Astrocyte (in vitro differentiated cells and primary cell): Measurements from ENCODE around the gene NCAM1. TPM values are rescaled to one million over a fixed set of nuclear protein-coding genes. Genes with fewer than 3 reads are reported as not detected.

ENCODE experiments used
- DNase-seq: peaks from one replicate; pipeline ENCODE4 v3.0.0-alpha.2; 2010; ENCODE audit warnings: low read depth
- FAIRE-seq: peaks from 2 replicates; lab custom pipeline; 2011; peaks lifted over from hg19 to GRCh38; lab: Jason Lieb, UNC
- H2AFZ ChIP-seq: 2 replicates; pipeline ENCODE4 v1.6.0; 2012; ENCODE audit warnings: low read depth, low read length, inconsistent platforms
- H3K27ac ChIP-seq: 2 replicates; pipeline ENCODE4 v1.5.1; 2011; ENCODE audit warnings: low read depth, low read length, inconsistent platforms
- H3K27me3 ChIP-seq: 2 replicates; pipeline ENCODE4 v1.6.0; 2011; ENCODE audit warnings: low read length, inconsistent platforms; ENCODE audit not compliant: insufficient read depth
- H3K36me3 ChIP-seq: 2 replicates; pipeline ENCODE4 v1.5.1; 2011; ENCODE audit warnings: low read length, inconsistent platforms; ENCODE audit not compliant: insufficient read depth
- H3K4me1 ChIP-seq: 2 replicates; pipeline ENCODE4 v1.5.1; 2011; ENCODE audit warnings: low read length, inconsistent platforms; ENCODE audit not compliant: insufficient read depth
- H3K4me2 ChIP-seq: 2 replicates; pipeline ENCODE4 v1.6.0; 2012; ENCODE audit warnings: low read length, inconsistent platforms
- H3K4me3 ChIP-seq: 2 replicates; pipeline ENCODE4 v1.5.1; 2011; ENCODE audit warnings: low read depth, mild to moderate bottlenecking, low read length, inconsistent platforms; ENCODE audit not compliant: insufficient read depth
- H3K79me2 ChIP-seq: 2 replicates; pipeline ENCODE4 v1.6.0; 2012; ENCODE audit warnings: mild to moderate bottlenecking, low read length, inconsistent platforms; ENCODE audit not compliant: insufficient read depth
- H3K9ac ChIP-seq: 2 replicates; pipeline ENCODE4 v1.6.0; 2012; ENCODE audit warnings: mild to moderate bottlenecking, low read length, inconsistent platforms
- H3K9me3 ChIP-seq: 2 replicates; pipeline ENCODE4 v1.5.1; 2012; ENCODE audit warnings: low read depth, mild to moderate bottlenecking, low read length, inconsistent platforms; ENCODE audit not compliant: insufficient read depth
- H4K20me1 ChIP-seq: 2 replicates; pipeline ENCODE4 v1.6.0; 2012; ENCODE audit warnings: low read length, inconsistent platforms; ENCODE audit not compliant: insufficient read depth
- H3K27ac Mint-ChIP-seq: one replicate; pipeline ENCODE4 v1.8.0; 2021; ENCODE audit warnings: mild to moderate bottlenecking, mixed read lengths; ENCODE audit not compliant: unreplicated experiment
- H3K27me3 Mint-ChIP-seq: one replicate; pipeline ENCODE4 v1.8.0; 2021; ENCODE audit warnings: low read depth, mixed read lengths; ENCODE audit not compliant: unreplicated experiment
- H3K36me3 Mint-ChIP-seq: one replicate; pipeline ENCODE4 v1.8.0; 2021; ENCODE audit warnings: low read depth, mixed read lengths; ENCODE audit not compliant: unreplicated experiment
- H3K4me1 Mint-ChIP-seq: one replicate; pipeline ENCODE4 v1.8.0; 2021; ENCODE audit warnings: low read depth, mixed read lengths; ENCODE audit not compliant: unreplicated experiment
- H3K4me3 Mint-ChIP-seq: one replicate; pipeline ENCODE4 v1.8.0; 2021; ENCODE audit warnings: mild to moderate bottlenecking, moderate library complexity, mixed read lengths; ENCODE audit not compliant: unreplicated experiment
- H3K9me3 Mint-ChIP-seq: one replicate; pipeline ENCODE4 v1.8.0; 2021; ENCODE audit warnings: mild to moderate bottlenecking, mixed read lengths; ENCODE audit not compliant: unreplicated experiment
- CTCF ChIP-seq: IDR thresholded peaks from 2 replicates; pipeline ENCODE4 v1.5.1; 2011; ENCODE audit warnings: low read depth, mild to moderate bottlenecking, inconsistent platforms, low read length, moderate library complexity; ENCODE audit not compliant: insufficient read depth
- EZH2 ChIP-seq: IDR thresholded peaks from 2 replicates; pipeline ENCODE4 v1.6.1; 2012; ENCODE audit warnings: mild to moderate bottlenecking, low read length, inconsistent platforms; ENCODE audit not compliant: insufficient read depth
- total RNA-seq: library from RNA; stranded (reverse); gene quantifications from 2 replicates; pipeline ENCODE4 v1.2.1, GENCODE V29; 2021

The NCAM1 gene
- total RNA-seq, 1 donor from 2014 or later: 17.4 TPM

GRCh38 chr11:112989198-112989597 is 28.0 kb downstream of the NCAM1 start:
- Histone ChIP-seq H3K27me3 (no peaks in the 10 kb centered on the region), H3K9ac (no peak overlapping the region), H2AFZ (no peak overlapping the region), H3K27ac (no peak overlapping the region), H4K20me1 (no peaks in the 10 kb centered on the region), H3K4me3 (no peak overlapping the region), H3K36me3 (no peaks in the 10 kb centered on the region), H3K79me2 (no peaks in the 10 kb centered on the region), H3K4me1 (no peaks in the 10 kb centered on the region), H3K9me3 (no peaks in the 10 kb centered on the region), H3K4me2 (no peak overlapping the region)
- no peak overlapping the region for H3K4me3 Mint-ChIP-seq
- no peak for DNase-seq
- no peaks in the 10 kb centered on the region for H3K36me3 Mint-ChIP-seq
- peaks cover 10% of the 10 kb centered on the region for H3K9me3 Mint-ChIP-seq
- H3K27ac Mint-ChIP-seq: no peak overlapping the region
- TF ChIP-seq EZH2 (no peak), CTCF (no peak)
- no peaks in the 10 kb centered on the region for H3K27me3 Mint-ChIP-seq
- FAIRE-seq: no peak
- no peaks in the 10 kb centered on the region for H3K4me1 Mint-ChIP-seq

GRCh38 chr11:112993808-112994207 is 32.6 kb downstream of the NCAM1 start:
- Histone ChIP-seq H3K27ac (no peak overlapping the region), H3K79me2 (no peaks in the 10 kb centered on the region), H3K4me3 (no peak overlapping the region), H4K20me1 (no peaks in the 10 kb centered on the region), H3K36me3 (no peaks in the 10 kb centered on the region), H2AFZ (no peak overlapping the region), H3K9ac (no peak overlapping the region), H3K4me2 (no peak overlapping the region), H3K27me3 (no peaks in the 10 kb centered on the region), H3K4me1 (no peaks in the 10 kb centered on the region), H3K9me3 (no peaks in the 10 kb centered on the region)
- no peaks in the 10 kb centered on the region for H3K27me3 Mint-ChIP-seq
- TF ChIP-seq CTCF (no peak), EZH2 (no peak)
- no peak overlapping the region for H3K27ac Mint-ChIP-seq
- FAIRE-seq (no peak), DNase-seq (no peak)
- peaks cover 4% of the 10 kb centered on the region for H3K9me3 Mint-ChIP-seq
- H3K4me1 Mint-ChIP-seq: peaks cover 2% of the 10 kb centered on the region
- no peak overlapping the region for H3K4me3 Mint-ChIP-seq
- no peaks in the 10 kb centered on the region for H3K36me3 Mint-ChIP-seq

GRCh38 chr11:112995423-112996090 is 34.3 kb downstream of the NCAM1 start:
- Histone ChIP-seq H3K9me3 (no peaks in the 10 kb centered on the region), H3K4me1 (no peaks in the 10 kb centered on the region), H2AFZ (no peak overlapping the region), H3K4me3 (no peak overlapping the region), H3K27me3 (no peaks in the 10 kb centered on the region), H3K27ac (no peak overlapping the region), H3K79me2 (no peaks in the 10 kb centered on the region), H4K20me1 (no peaks in the 10 kb centered on the region), H3K36me3 (no peaks in the 10 kb centered on the region), H3K9ac (no peak overlapping the region), H3K4me2 (no peak overlapping the region)
- DNase-seq: no peak
- no peaks in the 10 kb centered on the region for H3K27me3 Mint-ChIP-seq
- no peaks in the 10 kb centered on the region for H3K36me3 Mint-ChIP-seq
- no peak for FAIRE-seq
- H3K27ac Mint-ChIP-seq: no peak overlapping the region
- no peaks in the 10 kb centered on the region for H3K9me3 Mint-ChIP-seq
- no peak overlapping the region for H3K4me3 Mint-ChIP-seq
- peaks cover 2% of the 10 kb centered on the region for H3K4me1 Mint-ChIP-seq
- TF ChIP-seq EZH2 (no peak), CTCF (no peak)
